Prostate gland (tissue), 2 donors: ENCODE data around the gene PRKAR1B.

ENCODE experiments used
- POLR2A ChIP-seq: fragments of 450-650 bp; IDR thresholded peaks from one replicate; pipeline ENCODE4 v1.6.1; 2016; ENCODE audit warnings: antibody characterized with exemption, mild to moderate bottlenecking
- TF ChIP-seq, protein P1 (sequence below), 4 experiments: fragments of 200-600 bp in 2 of 4; fragments of 450-650 bp in 2 of 4; sonication (generic) in 2 of 4; IDR thresholded peaks; 1 replicate in 3 of 4; 2 replicates in 1 of 4; pipeline ENCODE4 v1.5.1; 2016 to 2019; ENCODE audit warnings: antibody characterized with exemption in 4 of 4, mild to moderate bottlenecking in 2 of 4, moderate library complexity in 2 of 4

- TF ChIP-seq, protein P1, sequence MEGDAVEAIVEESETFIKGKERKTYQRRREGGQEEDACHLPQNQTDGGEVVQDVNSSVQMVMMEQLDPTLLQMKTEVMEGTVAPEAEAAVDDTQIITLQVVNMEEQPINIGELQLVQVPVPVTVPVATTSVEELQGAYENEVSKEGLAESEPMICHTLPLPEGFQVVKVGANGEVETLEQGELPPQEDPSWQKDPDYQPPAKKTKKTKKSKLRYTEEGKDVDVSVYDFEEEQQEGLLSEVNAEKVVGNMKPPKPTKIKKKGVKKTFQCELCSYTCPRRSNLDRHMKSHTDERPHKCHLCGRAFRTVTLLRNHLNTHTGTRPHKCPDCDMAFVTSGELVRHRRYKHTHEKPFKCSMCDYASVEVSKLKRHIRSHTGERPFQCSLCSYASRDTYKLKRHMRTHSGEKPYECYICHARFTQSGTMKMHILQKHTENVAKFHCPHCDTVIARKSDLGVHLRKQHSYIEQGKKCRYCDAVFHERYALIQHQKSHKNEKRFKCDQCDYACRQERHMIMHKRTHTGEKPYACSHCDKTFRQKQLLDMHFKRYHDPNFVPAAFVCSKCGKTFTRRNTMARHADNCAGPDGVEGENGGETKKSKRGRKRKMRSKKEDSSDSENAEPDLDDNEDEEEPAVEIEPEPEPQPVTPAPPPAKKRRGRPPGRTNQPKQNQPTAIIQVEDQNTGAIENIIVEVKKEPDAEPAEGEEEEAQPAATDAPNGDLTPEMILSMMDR (IDR thresholded peaks at IDR 0.05) = no peak
- no peak for TF ChIP-seq POLR2A
These were observed 153.7 kb downstream of the PRKAR1B start for GRCh38 chr7:573269-573932.
